Measurements from ENCODE around the gene SIRPG.
"Not testable (repeated sequence)": the region's sequence is repeated elsewhere in the genome, so short reads cannot be mapped to it uniquely, and the experiment has no call there.

Gene SIRPG

DNA sequence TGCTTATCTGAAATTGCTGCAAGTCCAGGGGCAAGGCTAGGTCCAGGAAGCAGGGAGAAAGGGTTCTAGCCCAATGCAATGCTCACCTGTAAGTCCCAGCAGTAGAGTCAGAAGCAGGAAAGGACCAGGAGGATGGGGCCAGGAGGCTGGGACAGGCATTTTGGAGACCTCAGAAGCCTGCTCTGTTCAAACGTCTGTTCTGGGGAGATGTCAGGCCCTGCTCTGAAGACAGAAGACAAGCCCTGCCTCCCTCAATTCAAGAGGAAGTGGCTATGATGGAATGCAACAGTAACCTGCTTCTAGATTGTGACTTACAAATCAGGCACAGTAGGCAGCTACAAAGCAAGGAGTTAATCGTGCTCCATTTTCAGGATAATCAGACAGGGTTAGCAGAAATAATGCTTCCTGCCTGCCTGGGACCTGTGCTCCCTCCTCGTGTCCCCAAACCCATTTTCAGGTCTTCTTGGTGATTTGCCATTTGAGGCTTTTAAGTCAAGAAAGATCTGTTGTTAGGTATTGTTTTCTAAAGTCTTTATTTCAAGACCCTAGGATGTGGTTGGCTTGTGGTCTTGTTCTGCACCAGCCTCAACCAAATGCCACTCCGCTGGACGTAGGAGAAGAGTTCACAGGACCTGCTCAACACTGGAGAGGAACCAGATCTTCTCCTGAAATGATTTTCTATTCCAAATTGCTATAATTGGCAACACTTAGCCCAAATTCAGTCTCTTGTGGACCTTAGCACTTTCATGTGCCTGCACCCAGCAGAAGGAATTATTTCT lies at the start of gene SIRPG:
Gene SIRPG (minus strand): TSS at position 224 of the 779 bp plus-strand sequence. CDS start 65 bp downstream, at position 159.
- no peak for DNase-seq (ENCODE audit: low read depth in 2 of 2)

GRCh38 chr20:1706887-1707286 lies 49.3 kb upstream of the SIRPG start:
- DNase-seq (ENCODE audit: low read depth in 2 of 2) = not testable (repeated sequence)

DNA sequence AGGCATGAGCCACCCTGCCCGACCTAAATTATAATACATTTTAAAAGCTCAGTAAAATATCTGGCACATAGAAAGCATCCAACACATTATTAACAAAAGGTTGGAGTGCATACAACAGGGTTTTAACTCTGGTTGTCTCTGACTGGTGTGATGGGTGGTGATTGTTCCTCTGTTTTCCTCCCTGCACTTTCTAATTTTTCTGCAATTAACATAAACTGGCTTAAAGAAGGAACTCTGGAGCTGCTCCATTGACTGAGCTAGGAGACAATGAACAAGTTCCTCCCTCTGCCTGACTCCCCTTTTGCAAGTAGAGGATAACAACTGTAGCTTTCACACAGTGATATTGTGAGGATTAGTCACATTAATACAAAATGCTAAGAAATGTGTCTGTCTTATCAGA lies 48.5 kb upstream of the SIRPG start:
- DNase-seq (ENCODE audit: low read depth in 2 of 2) = no peak

- DNase-seq (ENCODE audit: low read depth in 2 of 2) = no peak
These were observed 45.3 kb upstream of the SIRPG start for GRCh38 chr20:1702855-1703254.

- DNase-seq (ENCODE audit: low read depth in 2 of 2) = no peak
These were observed 44.7 kb upstream of the SIRPG start for GRCh38 chr20:1702328-1702727.

DNA sequence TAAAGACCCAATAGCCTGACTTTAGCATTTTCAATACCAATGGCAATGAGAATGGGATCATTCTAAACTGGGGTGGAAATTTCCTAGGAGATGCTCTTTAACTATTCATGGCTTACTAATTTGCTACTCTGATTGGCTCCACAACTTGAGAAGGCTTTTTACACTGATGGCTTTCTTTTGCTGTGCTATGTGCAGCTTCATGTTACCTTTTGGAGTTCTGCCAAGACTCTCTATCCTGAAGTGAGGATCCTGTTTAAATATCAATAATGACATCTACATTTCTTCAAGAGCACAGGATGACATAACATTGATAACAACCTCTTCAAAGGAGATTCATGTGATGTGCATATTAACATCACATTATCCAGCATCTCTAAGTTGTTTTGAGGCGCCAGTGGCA lies 43.4 kb upstream of the SIRPG start:
- DNase-seq (ENCODE audit: low read depth in 2 of 2) = no peak

DNA sequence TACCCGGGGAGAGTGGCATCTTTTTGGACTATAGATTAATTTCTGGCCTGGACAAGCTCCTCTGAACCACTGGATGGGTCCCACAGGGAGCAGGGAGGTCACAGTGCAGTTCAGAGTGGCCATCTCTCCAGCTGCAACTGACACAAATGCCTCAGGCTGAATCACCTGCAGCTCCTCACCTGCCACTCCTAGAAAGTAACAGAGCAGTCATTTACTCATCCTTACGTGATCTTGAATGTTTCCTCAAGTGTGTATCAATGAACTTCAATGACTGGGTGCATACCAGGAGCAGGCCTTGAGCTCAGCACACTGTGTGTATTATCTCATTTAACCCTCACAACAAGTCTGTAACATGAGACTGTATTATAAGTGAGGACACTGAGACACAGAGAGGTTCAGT lies 40.0 kb upstream of the SIRPG start:
- no peak for DNase-seq (ENCODE audit: low read depth in 2 of 2)

- no peak for DNase-seq (ENCODE audit: low read depth in 2 of 2)
These were observed 39.1 kb upstream of the SIRPG start for GRCh38 chr20:1696521-1697209.

GRCh38 chr20:1694672-1695071 lies 37.1 kb upstream of the SIRPG start:
- DNase-seq (ENCODE audit: low read depth in 2 of 2) = no peak

GRCh38 chr20:1693427-1693826 lies 35.8 kb upstream of the SIRPG start:
- DNase-seq (ENCODE audit: low read depth in 2 of 2) = no peak

DNA sequence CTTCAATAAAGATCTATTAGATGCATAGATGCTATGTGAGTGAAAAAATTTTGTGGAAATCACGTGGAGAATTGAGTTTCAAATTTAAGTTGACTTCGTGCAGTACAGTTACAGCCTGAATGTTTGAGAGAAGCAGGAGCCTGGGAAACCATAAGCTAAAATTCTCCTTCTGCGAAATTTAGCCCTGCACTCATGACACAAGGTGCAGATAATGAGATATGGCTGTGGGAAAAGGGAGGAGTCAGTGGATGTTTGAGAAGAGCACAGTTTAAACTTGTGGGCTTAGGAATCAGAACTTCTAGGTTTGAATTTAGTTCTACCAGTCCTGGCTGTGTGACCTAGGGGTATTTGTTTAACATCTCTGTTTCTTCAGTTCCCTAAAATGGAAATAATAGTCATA lies 32.1 kb upstream of the SIRPG start:
- no peak for DNase-seq (ENCODE audit: low read depth in 2 of 2)

DNA sequence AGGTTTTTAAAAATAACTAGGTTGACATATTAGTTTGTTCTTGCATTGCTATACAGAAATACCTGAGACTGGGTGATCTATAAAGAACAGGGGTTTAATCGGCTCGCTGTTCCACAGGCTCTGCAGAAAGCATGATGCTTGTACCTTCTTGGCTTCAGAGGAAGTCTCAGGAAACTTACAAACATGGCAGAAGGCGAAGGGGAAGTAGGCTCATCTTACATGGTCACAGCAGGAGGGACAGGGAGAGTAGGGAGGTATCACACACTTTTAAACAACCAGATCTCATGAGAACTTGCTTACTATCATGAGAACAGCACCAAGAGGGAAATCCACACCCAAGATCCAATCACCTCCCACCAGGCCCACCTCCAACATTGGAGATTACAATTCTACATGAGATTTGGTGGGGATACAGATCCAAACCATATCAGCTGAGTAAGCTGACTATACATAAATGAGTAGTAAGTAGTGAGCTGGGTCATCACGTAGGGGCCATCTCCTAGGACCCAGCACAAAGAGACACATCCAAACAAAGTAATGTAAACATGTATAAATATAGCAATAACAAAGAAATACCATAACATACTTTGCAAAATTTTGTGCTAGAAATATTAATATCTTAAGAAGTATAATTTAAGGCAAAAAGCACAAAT lies 31.4 kb upstream of the SIRPG start:
- no peak for DNase-seq (ENCODE audit: low read depth in 2 of 2)

DNA sequence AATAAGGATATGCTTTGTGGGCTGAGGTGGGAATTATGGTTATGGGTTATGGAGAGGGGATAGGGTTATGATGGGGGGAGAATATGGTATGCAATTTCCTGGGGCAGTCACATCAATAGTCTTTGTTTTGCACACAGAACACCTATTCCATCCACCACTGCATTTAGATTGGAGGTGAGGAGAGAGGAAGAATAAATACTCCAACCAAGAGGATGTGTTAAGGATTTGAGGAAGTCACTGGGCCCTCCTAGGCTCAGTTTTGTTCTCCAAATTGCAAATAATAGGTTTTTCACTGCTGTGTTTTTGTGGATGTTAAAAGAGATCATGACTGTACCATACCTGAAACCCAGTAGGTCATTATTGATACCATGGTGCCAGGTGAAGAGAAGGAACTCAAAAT lies 29.5 kb upstream of the SIRPG start:
- no peak for DNase-seq (ENCODE audit: low read depth in 2 of 2)

- no peak for DNase-seq (ENCODE audit: low read depth in 2 of 2)
These were observed 28.7 kb upstream of the SIRPG start for GRCh38 chr20:1686151-1686748.

GRCh38 chr20:1685304-1686052 lies 27.9 kb upstream of the SIRPG start:
- no peak for DNase-seq (ENCODE audit: low read depth in 2 of 2)

- no peak for DNase-seq (ENCODE audit: low read depth in 2 of 2)
These were observed 27.3 kb upstream of the SIRPG start for GRCh38 chr20:1684872-1685271.

- no peak for DNase-seq (ENCODE audit: low read depth in 2 of 2)
These were observed 19.1 kb upstream of the SIRPG start for GRCh38 chr20:1676650-1677049.

DNA sequence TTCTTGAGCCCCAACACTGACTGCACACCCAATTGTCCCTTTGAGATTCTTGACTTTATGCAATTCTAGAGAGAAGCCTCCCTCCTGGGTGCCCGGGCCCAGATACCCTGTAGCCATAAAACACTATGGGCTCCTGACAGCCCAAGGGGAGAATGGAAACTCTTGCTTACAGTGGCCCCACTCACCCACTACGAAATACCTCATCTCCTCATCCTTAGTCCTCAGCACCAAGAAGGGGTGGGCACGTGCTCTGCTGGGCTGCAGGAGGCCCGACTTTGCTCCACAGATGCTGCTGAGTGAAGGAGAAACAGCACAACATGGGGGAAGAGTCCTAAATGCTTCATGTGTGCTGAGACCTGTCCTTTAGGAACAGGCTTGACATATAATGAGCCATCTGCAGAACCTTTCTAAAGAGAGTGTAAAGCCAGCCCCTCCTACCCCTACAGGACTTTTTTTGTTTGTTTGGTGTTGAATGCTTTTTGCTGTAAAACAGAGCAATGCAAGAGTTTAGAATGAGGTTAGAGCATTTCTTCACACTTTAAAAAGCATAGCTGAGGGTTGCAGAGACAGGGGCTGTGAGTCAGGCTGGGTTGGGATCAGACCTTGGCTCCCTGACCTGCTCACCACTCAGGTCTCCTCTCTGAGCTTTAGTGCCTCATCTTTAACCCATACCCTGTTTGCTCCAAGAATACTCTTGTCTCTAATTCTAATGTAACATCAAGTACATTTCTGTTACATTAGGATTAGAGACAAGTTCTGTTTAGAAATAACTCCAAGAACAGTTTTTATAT lies 17.6 kb upstream of the SIRPG start:
- no peak for DNase-seq (ENCODE audit: low read depth in 2 of 2)

DNA sequence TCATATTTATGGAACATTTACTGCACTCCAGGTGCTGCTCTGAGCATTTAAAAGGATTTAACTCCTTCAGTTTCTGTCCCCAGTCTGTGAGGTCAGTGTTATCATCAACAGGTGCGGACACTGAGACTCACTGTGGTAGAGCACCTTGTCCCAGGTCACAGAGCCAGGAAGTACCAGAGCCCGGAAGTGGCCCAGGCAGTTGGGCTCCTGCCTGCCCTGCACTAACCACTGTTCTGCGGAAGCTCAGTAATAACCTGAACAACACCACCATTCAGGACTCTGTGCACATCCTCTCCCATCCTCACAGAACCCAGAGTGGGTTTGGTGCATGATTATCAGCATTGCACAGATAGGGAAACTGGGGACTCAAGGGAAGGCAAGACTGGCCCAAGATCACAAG lies 16.8 kb upstream of the SIRPG start:
- no peak for DNase-seq (ENCODE audit: low read depth in 2 of 2)

DNA sequence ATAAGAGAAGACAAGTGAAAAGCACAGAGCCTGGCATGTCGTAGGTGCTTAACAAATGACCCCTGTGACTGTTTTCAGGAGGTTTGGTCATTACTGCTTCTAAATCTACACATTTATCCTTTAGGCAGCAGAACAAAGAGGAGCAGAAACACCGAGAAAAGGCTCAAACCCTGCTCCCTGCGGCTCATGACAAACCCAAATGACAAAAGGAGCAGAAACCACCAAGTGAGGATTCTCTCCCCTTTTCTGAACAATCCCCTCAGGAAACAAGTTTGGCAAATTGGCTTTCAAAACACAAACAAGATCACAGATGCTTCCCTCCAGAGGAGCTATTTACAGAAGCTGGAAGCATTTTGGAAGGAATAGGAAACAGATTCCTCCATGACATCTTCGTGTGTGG lies 15.8 kb upstream of the SIRPG start:
- DNase-seq (ENCODE audit: low read depth in 2 of 2) = no peak

- no peak for DNase-seq (ENCODE audit: low read depth in 2 of 2)
These were observed 15.1 kb upstream of the SIRPG start for GRCh38 chr20:1672728-1673127.

Measured in stimulated activated CD4-positive, alpha-beta T cell treated with anti-CD3 and anti-CD28 coated beads, Interleukin-4, amount 100 ng/mL, for 48 hours (primary cell).